Measurements from ENCODE around the gene NKIRAS1.

NKIRAS1 gene

DNA sequence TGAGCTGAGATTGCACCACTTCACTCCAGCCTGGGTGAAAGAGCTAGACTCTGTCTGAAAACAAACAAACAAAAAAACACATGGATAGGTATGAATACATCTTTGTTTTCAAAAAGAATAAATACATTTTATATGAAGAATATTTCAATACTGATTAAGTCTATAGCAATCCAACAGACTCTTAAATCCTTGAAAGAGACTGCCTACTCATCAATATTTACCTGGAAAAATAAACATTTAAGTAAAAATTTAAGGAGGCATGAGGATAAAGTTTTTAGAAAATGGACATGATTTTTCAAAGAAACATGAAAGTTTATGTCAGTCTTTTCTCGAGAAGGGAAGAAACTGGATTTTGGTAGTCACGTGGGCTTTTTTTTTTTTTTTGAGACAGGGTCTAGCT lies 5.4 kb downstream of the NKIRAS1 start:
- TF ChIP-seq, protein P1, sequence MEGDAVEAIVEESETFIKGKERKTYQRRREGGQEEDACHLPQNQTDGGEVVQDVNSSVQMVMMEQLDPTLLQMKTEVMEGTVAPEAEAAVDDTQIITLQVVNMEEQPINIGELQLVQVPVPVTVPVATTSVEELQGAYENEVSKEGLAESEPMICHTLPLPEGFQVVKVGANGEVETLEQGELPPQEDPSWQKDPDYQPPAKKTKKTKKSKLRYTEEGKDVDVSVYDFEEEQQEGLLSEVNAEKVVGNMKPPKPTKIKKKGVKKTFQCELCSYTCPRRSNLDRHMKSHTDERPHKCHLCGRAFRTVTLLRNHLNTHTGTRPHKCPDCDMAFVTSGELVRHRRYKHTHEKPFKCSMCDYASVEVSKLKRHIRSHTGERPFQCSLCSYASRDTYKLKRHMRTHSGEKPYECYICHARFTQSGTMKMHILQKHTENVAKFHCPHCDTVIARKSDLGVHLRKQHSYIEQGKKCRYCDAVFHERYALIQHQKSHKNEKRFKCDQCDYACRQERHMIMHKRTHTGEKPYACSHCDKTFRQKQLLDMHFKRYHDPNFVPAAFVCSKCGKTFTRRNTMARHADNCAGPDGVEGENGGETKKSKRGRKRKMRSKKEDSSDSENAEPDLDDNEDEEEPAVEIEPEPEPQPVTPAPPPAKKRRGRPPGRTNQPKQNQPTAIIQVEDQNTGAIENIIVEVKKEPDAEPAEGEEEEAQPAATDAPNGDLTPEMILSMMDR (IDR thresholded peaks at IDR 0.05; ENCODE audit: low read depth, low read length): no peak
- no peak for DNase-seq (ENCODE audit: low read depth, low spot score)
- H3K4me3 ChIP-seq (ENCODE audit: low read depth, low read length): no peak overlapping the region
- in situ Hi-C loops (cut with HindIII; ENCODE audit: low sequenced_read_pairs): no loop called here

DNA sequence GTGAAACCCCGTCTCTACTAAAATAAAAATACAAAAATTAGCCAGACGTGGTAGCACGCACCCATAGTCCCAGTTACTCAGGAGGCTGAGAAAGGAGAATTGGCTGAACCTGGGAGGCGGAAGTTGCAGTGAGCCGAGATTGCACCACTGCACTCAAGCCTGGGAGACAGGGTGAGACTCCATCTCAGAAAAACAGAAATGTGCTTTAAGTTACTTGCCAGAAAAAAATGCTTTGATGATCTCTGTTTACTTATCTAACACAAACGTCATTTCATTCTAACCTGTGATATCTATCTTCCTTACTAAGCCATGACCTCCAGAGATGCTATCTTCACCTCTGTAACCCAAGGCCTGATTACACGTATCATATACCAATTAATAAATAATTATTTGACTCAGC lies 7.4 kb downstream of the NKIRAS1 start:
- TF ChIP-seq, protein P1 (IDR thresholded peaks at IDR 0.05; ENCODE audit: low read depth, low read length): no peak
- no peak overlapping the region for H3K4me3 ChIP-seq (ENCODE audit: low read depth, low read length)
- no peak for DNase-seq (ENCODE audit: low read depth, low spot score)
- in situ Hi-C loops (cut with HindIII; ENCODE audit: low sequenced_read_pairs): no loop called here

GRCh38 chr3:23904545-23904944 lies 12.2 kb downstream of the NKIRAS1 start:
- H3K4me3 ChIP-seq (ENCODE audit: low read depth, low read length): no peak overlapping the region
- DNase-seq (ENCODE audit: low read depth, low spot score): no peak
- TF ChIP-seq, protein P1 (IDR thresholded peaks at IDR 0.05; ENCODE audit: low read depth, low read length): no peak
- in situ Hi-C loops (cut with HindIII; ENCODE audit: low sequenced_read_pairs): no loop called here

GRCh38 chr3:23900744-23901143 lies 16.0 kb downstream of the NKIRAS1 start:
- in situ Hi-C loops (cut with HindIII; ENCODE audit: low sequenced_read_pairs): no loop called here
- DNase-seq (ENCODE audit: low read depth, low spot score): no peak
- TF ChIP-seq, protein P1 (IDR thresholded peaks at IDR 0.05; ENCODE audit: low read depth, low read length): no peak
- no peak overlapping the region for H3K4me3 ChIP-seq (ENCODE audit: low read depth, low read length)

DNA sequence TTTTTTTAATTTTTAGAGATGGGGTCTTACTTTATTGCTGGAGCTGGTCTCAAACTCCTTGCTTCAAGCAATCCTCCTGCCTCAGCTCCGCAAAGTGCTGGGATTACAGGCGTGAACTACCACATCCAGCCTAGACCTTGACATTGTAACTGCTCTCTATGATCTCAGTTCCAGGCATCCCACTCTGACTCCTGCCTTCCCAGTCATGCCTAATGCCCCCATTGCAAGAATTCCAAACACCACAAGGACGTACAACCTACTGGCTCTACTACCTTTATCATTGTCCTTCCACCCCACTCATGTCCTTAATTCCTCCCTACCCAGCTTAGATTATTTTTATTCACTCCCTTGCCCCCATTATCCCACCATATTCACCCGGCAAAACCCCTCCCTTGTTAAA lies 21.6 kb downstream of the NKIRAS1 start:
- no peak overlapping the region for H3K4me3 ChIP-seq (ENCODE audit: low read depth, low read length)
- in situ Hi-C loops (cut with HindIII; ENCODE audit: low sequenced_read_pairs): no loop called here
- TF ChIP-seq, protein P1 (IDR thresholded peaks at IDR 0.05; ENCODE audit: low read depth, low read length): no peak
- no peak for DNase-seq (ENCODE audit: low read depth, low spot score)

- in situ Hi-C loops (cut with HindIII; ENCODE audit: low sequenced_read_pairs): no loop called here
- TF ChIP-seq, protein P1 (IDR thresholded peaks at IDR 0.05; ENCODE audit: low read depth, low read length): no peak
- H3K4me3 ChIP-seq (ENCODE audit: low read depth, low read length): no peak overlapping the region
- no peak for DNase-seq (ENCODE audit: low read depth, low spot score)
These were observed 22.3 kb downstream of the NKIRAS1 start for GRCh38 chr3:23894254-23895061.

All from astrocyte of the spinal cord (primary cell).